HFF-Myc (cell line): Measurements from ENCODE around the gene CUL4A.

Experiments
- DNase-seq: peaks from one replicate; pipeline ENCODE4 v3.0.0-alpha.2; 2011; ENCODE audit warnings: low read depth; ENCODE audit errors: extremely low read depth
- H3K4me3 ChIP-seq: replicated peaks from 2 replicates; pipeline ENCODE4 v1.5.1; 2011; ENCODE audit warnings: low read depth, mild to moderate bottlenecking, control low read depth, low read length
- TF ChIP-seq, protein P1 (sequence below): IDR thresholded peaks from 2 replicates; pipeline ENCODE4 v1.5.1; 2012; ENCODE audit warnings: mild to moderate bottlenecking, low read depth, low read length, control low read depth; ENCODE audit errors: missing control alignments

CUL4A gene

DNA sequence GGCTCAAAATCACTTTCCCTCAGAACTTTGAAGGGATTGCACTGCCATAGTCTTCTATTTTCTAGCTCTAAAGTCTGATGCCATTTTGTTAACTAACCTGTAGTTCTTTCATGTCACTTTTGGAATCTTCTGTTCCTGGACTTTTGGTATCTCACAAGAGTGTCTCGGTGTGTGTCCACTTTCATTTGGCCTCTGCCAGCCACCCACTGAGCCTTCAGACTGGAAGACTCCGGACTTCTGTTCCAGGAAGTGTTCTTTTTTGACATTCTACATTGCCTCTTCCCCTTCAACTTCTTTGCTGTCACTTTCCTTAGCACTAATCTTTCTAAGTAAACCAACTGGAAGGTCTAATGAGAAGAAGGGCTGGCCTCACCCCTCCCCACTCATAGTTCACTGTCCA, 62.6 kb downstream of the CUL4A start:
- no peak for DNase-seq
- TF ChIP-seq, protein P1, sequence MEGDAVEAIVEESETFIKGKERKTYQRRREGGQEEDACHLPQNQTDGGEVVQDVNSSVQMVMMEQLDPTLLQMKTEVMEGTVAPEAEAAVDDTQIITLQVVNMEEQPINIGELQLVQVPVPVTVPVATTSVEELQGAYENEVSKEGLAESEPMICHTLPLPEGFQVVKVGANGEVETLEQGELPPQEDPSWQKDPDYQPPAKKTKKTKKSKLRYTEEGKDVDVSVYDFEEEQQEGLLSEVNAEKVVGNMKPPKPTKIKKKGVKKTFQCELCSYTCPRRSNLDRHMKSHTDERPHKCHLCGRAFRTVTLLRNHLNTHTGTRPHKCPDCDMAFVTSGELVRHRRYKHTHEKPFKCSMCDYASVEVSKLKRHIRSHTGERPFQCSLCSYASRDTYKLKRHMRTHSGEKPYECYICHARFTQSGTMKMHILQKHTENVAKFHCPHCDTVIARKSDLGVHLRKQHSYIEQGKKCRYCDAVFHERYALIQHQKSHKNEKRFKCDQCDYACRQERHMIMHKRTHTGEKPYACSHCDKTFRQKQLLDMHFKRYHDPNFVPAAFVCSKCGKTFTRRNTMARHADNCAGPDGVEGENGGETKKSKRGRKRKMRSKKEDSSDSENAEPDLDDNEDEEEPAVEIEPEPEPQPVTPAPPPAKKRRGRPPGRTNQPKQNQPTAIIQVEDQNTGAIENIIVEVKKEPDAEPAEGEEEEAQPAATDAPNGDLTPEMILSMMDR, result no peak
- no peak overlapping the region for H3K4me3 ChIP-seq

DNA sequence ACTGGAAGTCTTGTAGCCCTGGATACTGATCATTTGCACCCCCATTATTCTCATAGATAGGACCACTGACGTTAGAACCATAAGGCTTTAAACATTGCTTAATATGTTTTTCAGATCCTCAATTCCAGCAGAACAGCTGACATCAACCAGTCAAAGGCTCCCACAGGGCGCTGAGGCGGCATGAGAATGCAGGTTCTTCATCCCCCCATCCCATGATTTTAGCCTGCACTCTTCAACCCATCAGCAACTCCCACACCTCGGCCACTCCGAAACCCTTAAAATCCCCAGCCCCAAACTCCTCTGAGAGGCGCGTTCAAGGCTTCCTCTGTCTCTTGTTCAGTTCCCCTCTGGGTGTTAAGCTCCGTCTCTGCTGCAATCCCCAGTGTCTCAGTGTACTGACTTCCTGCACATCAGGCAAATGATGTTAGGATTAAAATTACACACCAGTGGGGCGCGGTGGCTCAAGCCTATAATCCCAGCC, 63.3 kb downstream of the CUL4A start:
- TF ChIP-seq, protein P1, result no peak
- no peak for DNase-seq
- no peak overlapping the region for H3K4me3 ChIP-seq

DNA sequence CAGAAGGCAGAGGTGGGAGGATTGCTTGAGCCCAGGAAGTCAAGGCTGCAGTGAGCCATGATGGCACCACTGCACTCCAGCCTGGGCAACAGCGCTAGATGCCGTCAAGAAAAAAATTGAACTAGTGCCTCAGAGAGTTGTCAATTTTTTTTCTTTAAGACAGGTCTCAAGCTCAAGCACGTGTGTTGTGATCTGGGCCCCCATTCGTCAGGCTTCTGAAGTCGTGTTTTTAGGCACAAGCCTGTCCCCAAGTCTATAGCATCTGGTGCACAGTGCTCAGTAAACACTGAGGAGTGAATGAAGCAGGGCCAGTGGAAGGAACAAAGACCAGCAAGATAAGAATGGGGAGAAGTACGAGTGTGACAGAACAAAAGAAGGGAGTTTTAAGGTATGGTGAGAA, 63.9 kb downstream of the CUL4A start:
- TF ChIP-seq, protein P1, result no peak
- DNase-seq, result no peak
- H3K4me3 ChIP-seq, result no peak overlapping the region

DNA sequence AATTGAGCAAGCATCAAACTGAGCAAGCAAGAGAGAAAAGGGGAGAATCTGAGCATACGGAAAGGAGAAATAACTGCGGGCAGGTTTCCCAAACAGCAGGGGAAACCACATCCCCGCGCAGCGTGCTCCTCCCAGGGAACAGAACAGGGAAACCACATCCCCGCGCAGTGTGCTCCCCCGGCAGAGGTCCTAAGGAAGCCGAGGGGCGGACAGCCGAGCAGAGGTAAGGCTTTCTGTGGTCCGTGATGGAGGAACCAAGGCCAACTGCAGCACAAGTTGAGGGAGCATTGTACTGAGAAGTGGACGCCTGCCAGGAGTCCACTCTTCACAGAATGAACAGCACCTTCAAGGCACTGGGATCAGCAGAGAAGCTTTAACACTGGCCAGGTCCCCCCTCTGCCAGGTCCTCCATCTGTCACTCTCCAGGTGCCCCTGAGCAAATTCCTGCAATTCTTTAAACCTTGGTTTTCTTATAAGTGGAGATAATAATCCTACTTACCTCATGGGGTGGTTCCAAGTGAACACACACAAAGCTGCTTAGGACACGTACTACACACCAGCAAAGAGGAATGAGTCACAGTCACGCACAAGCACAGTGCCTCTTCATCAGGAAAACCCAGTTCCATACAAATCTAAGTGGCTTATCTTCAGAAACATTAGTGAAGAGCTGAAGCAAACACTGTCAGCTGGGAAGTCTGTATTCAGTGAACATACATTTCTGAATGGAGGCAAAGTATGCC, 64.6 kb downstream of the CUL4A start:
- TF ChIP-seq, protein P1, result no peak
- no peak overlapping the region for H3K4me3 ChIP-seq
- DNase-seq, result no peak

DNA sequence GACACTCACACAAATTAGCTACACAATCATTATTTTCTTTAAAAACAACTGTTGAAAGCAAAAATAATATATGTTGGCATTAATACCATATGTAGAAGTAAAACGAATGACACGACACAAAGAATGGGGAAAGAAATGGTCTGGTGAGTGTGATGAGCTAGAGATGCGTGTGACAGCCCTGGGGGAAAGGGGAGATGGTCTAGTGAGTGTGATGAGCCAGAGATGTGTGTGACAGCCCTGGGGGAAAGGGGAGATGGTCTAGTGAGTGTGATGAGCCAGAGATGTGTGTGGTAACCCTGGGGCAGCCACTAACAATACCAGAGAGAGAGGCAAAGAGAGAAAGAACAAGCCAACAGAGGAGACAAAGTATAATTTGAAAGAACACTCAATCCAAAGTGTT, 65.3 kb downstream of the CUL4A start:
- TF ChIP-seq, protein P1, result no peak
- H3K4me3 ChIP-seq, result no peak overlapping the region
- no peak for DNase-seq

DNA sequence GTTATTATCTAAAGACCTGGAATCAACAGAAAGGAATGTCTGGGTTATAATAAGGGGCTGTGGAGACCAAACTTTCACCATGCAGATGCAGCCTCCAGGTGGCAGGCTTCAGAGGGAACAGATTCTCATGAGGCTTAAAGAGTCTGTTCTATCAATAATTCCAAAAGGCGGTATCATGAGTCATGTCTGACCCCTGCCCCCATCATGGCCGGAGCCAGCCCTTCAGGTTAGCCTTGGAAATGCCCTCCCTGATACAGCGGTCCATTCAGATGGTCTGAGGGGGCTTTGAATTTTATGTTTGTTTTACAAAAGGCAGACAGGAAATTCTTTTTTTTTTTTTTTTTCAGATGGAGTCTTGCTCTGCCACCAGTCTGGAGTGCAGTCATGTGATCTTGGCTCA, 66.0 kb downstream of the CUL4A start:
- H3K4me3 ChIP-seq, result no peak overlapping the region
- TF ChIP-seq, protein P1, result peak; percentile 57
- peak; percentile 33 for DNase-seq
